GM12801 (cell line): Measurements from ENCODE around the gene GRIK2.

Experiments
- TF ChIP-seq, protein P1 (sequence below): IDR thresholded peaks from one replicate; pipeline ENCODE4 v1.5.1; 2011; ENCODE audit warnings: control low read depth; ENCODE audit not compliant: insufficient read length; ENCODE audit errors: extremely low read depth

The GRIK2 gene

DNA sequence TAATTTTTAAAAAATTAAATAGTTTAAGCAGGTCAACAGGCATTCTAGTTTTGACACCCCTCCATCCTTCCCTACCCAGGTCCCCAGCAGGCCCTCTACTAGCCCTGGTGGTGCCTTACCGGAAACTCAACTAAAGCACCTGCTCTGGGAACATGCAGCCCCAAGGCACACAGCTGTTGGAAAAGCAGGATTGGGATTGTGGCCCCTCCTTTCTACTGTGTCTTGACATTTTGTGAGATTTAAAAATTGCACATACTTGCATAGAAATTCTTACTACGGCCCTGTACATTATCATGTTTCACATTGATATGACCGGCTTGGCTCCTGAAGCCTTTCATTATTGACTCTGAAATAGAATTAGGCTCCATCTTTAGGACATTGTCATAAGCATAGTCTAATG is 423.2 kb downstream of the GRIK2 start:
- TF ChIP-seq, protein P1, sequence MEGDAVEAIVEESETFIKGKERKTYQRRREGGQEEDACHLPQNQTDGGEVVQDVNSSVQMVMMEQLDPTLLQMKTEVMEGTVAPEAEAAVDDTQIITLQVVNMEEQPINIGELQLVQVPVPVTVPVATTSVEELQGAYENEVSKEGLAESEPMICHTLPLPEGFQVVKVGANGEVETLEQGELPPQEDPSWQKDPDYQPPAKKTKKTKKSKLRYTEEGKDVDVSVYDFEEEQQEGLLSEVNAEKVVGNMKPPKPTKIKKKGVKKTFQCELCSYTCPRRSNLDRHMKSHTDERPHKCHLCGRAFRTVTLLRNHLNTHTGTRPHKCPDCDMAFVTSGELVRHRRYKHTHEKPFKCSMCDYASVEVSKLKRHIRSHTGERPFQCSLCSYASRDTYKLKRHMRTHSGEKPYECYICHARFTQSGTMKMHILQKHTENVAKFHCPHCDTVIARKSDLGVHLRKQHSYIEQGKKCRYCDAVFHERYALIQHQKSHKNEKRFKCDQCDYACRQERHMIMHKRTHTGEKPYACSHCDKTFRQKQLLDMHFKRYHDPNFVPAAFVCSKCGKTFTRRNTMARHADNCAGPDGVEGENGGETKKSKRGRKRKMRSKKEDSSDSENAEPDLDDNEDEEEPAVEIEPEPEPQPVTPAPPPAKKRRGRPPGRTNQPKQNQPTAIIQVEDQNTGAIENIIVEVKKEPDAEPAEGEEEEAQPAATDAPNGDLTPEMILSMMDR: no peak

DNA sequence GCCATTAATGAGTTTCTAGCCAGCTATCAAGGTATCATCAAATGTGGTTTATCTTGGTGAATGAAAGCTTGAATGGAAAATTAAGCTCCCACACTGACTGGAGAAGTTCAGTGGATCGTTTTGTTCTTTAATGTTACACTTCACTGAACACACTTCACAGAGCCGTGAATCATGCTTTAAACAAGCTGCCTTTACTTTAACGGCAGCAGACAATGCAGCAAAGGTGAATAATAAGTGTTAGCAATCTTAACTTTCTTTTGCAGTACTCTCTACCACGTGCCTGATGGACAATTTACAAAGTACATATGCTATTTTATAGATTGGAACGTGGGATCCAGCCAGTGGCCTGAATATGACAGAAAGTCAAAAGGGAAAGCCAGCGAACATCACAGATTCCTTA is 424.5 kb downstream of the GRIK2 start:
- TF ChIP-seq, protein P1: no peak

DNA sequence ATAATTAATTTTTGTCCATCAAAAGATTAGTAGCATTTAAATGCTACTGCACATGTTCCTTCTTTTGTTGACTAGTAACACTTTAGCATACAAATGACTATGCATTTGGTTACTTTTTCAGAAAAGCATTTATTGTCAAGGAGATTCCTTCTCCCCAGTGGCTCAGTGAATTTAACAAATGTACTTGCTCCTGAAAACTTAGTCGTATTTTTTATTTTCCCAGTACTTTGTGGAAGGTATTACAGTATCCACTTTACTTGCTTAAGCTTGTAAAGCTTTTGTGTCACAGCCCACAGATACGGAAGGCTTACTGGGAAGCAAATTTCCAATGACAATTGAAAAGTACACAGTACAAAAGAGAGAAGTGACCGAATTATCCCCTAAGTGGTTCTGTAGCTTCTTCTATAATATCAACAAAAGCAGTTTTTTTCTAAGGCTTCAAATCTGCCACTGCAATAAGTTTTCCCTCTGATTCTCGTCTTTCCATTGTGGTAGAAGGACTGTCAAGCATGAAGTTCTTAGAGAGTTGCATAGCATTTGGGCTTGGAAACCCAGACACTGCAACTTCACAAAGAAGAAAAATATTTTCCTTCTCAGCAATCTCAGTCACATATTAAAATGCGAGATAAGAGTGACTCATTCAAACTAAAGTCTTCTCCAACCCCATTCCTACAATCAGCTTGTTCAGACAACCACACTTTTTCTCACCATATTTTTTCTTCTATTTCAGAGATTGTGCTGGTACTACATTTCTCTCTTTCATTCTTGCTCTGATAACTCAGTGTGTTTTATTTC is 431.2 kb downstream of the GRIK2 start:
- TF ChIP-seq, protein P1: no peak

DNA sequence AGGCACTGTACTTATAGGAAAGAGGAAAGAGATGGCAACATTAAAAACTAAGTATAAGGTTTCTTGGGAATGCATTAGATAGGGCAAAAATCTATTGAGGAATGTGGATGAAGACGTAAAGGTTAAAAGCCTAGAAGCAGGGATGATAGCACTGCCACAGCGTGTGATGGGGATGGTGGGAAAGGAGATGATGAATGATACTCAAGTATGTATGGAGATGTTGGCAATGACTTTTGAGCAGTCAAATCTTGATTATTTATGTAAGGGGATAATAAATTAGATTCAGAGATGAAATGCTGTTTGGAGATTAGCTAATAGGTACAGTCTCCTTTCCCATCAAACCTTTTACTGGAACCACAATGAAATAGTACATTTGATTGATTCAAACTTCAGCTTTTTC is 432.8 kb downstream of the GRIK2 start:
- TF ChIP-seq, protein P1: no peak

DNA sequence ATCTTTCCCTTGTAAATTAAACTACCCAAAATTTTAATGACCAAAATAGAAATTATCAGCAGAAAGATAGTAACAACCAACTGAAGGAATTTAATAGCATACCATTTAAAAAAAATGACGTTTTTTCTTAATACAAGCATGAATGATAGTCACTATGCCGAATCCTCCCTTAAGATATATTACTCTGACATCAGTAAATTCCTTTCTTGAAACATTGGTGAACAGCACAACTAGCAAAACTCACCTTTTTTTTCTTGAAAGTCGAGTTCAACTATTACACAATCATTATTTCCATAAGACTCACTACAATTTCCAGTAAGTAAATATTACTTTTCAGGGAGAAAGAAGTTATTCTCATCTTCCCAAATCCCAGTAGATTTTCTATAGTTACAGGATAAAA is 433.2 kb downstream of the GRIK2 start:
- TF ChIP-seq, protein P1: no peak

DNA sequence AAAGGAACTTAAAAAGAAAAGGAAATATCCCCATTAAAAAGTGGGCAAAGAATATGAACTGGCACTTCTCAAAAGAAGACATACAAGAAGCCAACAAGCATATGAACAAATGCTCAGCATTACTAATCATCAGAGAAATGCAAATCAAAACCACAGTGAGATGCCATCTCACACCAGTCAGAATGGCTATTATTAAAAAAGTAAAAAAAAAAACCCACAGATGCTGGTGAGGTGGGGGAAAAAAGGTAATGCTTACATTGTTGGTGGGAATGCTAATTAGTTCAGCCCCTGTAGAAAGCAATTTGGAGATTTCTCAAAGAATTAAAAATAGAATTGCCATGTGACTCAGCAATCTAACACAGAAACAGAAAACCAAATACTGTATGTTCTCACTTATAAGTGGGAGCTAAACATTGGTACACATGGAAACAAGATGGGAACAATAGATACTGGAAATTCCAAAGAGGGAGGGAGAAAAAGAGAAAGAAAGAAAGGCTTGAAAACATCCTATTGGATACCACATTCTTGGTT is 437.1 kb downstream of the GRIK2 start:
- TF ChIP-seq, protein P1: no peak

DNA sequence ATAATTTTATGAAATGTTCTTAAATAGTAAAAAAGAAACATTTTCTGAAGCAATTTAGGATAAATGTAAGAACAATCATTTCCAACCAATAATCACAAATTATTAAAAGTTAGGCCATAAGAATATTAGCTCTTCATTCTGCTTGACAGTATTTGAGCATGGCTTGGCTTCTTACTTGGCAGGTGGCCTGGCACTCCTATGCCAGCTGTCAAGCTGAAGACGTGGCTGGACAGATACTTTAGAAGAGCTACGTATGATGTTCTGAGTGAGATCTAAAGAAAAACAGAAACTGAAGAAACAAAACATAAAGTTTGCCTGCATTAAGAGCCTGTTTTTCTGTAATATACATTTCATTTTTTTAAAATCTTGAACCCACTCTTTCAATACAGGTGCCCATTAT is 438.9 kb downstream of the GRIK2 start:
- TF ChIP-seq, protein P1: no peak
